GM12865 (cell line): ENCODE data around the gene C9orf152.
A peak's percentile ranks its signal among the peaks of the same experiment; 100 is the strongest.

Source experiments
- DNase-seq: peaks from one replicate; pipeline ENCODE4 v3.0.0; 2010; ENCODE audit warnings: low read depth
- H3K4me3 ChIP-seq: 2 replicates; pipeline ENCODE4 v1.5.1; 2011; ENCODE audit warnings: mild to moderate bottlenecking, low read depth, low read length, control low read depth
- CTCF ChIP-seq: IDR thresholded peaks from 2 replicates; pipeline ENCODE4 v1.5.1; 2011; ENCODE audit warnings: low read length, control low read depth, low read depth, inconsistent platforms; ENCODE audit not compliant: insufficient read depth; ENCODE audit errors: missing control alignments

C9orf152 gene

GRCh38 chr9:110156902-110157301 is 51.1 kb downstream of the C9orf152 start:
- DNase-seq: peak; percentile 72
- TF ChIP-seq CTCF: no peak

GRCh38 chr9:110156416-110156815 is 51.5 kb downstream of the C9orf152 start:
- H3K4me3 ChIP-seq: no peak overlapping the region
- DNase-seq: no peak
- no peak for TF ChIP-seq CTCF

More at GRCh38 chr9:110156902-110157301, 51.1 kb downstream of the C9orf152 start:
- no peak overlapping the region for H3K4me3 ChIP-seq

GRCh38 chr9:110155751-110156150 is 52.2 kb downstream of the C9orf152 start:
- no peak for DNase-seq
- no peak overlapping the region for H3K4me3 ChIP-seq
- no peak for TF ChIP-seq CTCF

GRCh38 chr9:110153431-110153830 is 54.5 kb downstream of the C9orf152 start:
- no peak for TF ChIP-seq CTCF
- H3K4me3 ChIP-seq: no peak overlapping the region
- no peak for DNase-seq

- TF ChIP-seq CTCF: peak; percentile 72
- H3K4me3 ChIP-seq: peak overlapping the region; percentile 16
- DNase-seq: peak; percentile 68
Observed at GRCh38 chr9:110152704-110153374, 55.1 kb downstream of the C9orf152 start.
